Liver (tissue), 9 donors: ENCODE data around the gene FAM89B. TPM values are rescaled to one million over a fixed set of nuclear protein-coding genes. Genes with fewer than 3 reads are reported as not detected.

Experiments
- DNase-seq: peaks from one replicate; pipeline ENCODE4 v3.0.0-alpha.2; 2017; ENCODE audit warnings: low spot score
- H3K27ac ChIP-seq, 2 donors: one replicate each; pipeline ENCODE4 v1.7.0; 2013; ENCODE audit warnings: inconsistent platforms in 2 of 2, low read length in 2 of 2, control low read depth in 1 of 2, low read depth in 1 of 2, mild to moderate bottlenecking in 1 of 2
- H3K27me3 ChIP-seq, 4 donors: one replicate each; pipeline versions ENCODE4 v1.6.1 to v1.7.0; 2013; ENCODE audit warnings: low read length in 3 of 4, inconsistent platforms in 1 of 4, mild to moderate bottlenecking in 1 of 4, moderate library complexity in 1 of 4; ENCODE audit not compliant: control insufficient read depth in 4 of 4, insufficient read depth in 4 of 4
- H3K36me3 ChIP-seq, 4 donors: one replicate each; pipeline versions ENCODE4 v1.6.1 to v1.7.0; 2013; ENCODE audit warnings: low read length in 3 of 4, mild to moderate bottlenecking in 3 of 4, low read depth in 1 of 4, moderate library complexity in 1 of 4; ENCODE audit not compliant: control insufficient read depth in 4 of 4, insufficient read depth in 3 of 4
- H3K4me1 ChIP-seq, 4 donors: one replicate each; pipeline versions ENCODE4 v1.6.1 to v1.7.0; 2013; ENCODE audit warnings: low read length in 3 of 4, mild to moderate bottlenecking in 3 of 4, moderate library complexity in 1 of 4; ENCODE audit not compliant: control insufficient read depth in 4 of 4, insufficient read depth in 4 of 4
- H3K4me3 ChIP-seq, 3 donors: one replicate each; pipeline versions ENCODE4 v1.6.1 to v1.7.0; 2013; ENCODE audit warnings: low read length in 3 of 3, control low read depth in 1 of 3, low read depth in 1 of 3, mild to moderate bottlenecking in 1 of 3
- H3K9ac ChIP-seq, 2 donors: one replicate each; pipeline ENCODE4 v1.7.0; 2013; ENCODE audit warnings: low read length in 2 of 2, mild to moderate bottlenecking in 2 of 2, moderate library complexity in 2 of 2, control low read depth in 1 of 2, low read depth in 1 of 2
- H3K9me3 ChIP-seq, 4 donors: one replicate each; pipeline versions ENCODE4 v1.6.1 to v1.7.0; 2013; ENCODE audit warnings: low read length in 3 of 4; ENCODE audit not compliant: control insufficient read depth in 4 of 4
- EGR1 ChIP-seq, 2 donors: IDR thresholded peaks; 2 replicates each; pipeline ENCODE4 v1.6.1; 2016 to 2018; ENCODE audit warnings: antibody characterized with exemption in 2 of 2, low read depth in 2 of 2
- FOXA1 ChIP-seq: IDR thresholded peaks from 2 replicates; pipeline ENCODE4 v1.6.1; 2016; ENCODE audit warnings: antibody characterized with exemption
- FOXA2 ChIP-seq: IDR thresholded peaks from 2 replicates; pipeline ENCODE4 v1.6.1; 2016; ENCODE audit warnings: antibody characterized with exemption
- GABPA ChIP-seq, 2 donors: IDR thresholded peaks in 1 of 2; conservative IDR thresholded peaks in 1 of 2; 2 replicates each; pipeline ENCODE4 v1.6.1; 2016; ENCODE audit warnings: antibody characterized with exemption in 2 of 2, mild to moderate bottlenecking in 1 of 2, moderate library complexity in 1 of 2
- HNF4A ChIP-seq, 2 donors: conservative IDR thresholded peaks; 2 replicates each; pipeline ENCODE4 v1.6.1; 2016; ENCODE audit warnings: antibody characterized with exemption in 2 of 2, mild to moderate bottlenecking in 2 of 2
- HNF4G ChIP-seq: IDR thresholded peaks from 2 replicates; pipeline ENCODE4 v1.6.1; 2016; ENCODE audit warnings: antibody characterized with exemption
- JUND ChIP-seq, 2 donors: IDR thresholded peaks; 2 replicates each; pipeline ENCODE4 v1.6.1; 2016; ENCODE audit warnings: antibody characterized with exemption in 2 of 2
- NR2F2 ChIP-seq: IDR thresholded peaks from 2 replicates; pipeline ENCODE4 v1.6.1; 2016; ENCODE audit warnings: antibody characterized with exemption
- RAD21 ChIP-seq, 2 donors: IDR thresholded peaks; 2 replicates each; pipeline ENCODE4 v1.6.1; 2016; ENCODE audit warnings: antibody characterized with exemption in 2 of 2, mild to moderate bottlenecking in 2 of 2
- RXRA ChIP-seq, 2 donors: IDR thresholded peaks; 2 replicates each; pipeline ENCODE4 v1.6.1; 2017 to 2018; ENCODE audit warnings: antibody characterized with exemption in 2 of 2, mild to moderate bottlenecking in 1 of 2
- SP1 ChIP-seq: IDR thresholded peaks from 2 replicates; pipeline ENCODE4 v1.6.1; 2018; ENCODE audit warnings: antibody characterized with exemption, mild to moderate bottlenecking
- YY1 ChIP-seq: IDR thresholded peaks from 2 replicates; pipeline ENCODE4 v1.6.1; 2016; ENCODE audit warnings: antibody characterized with exemption, mild to moderate bottlenecking
- WGBS: extraction: QIAGEN DNeasy Blood & Tissue Kit; methylation state at CpG from one replicate; pipeline ENCODE4 v1.1.7; 2013; 5-methylcytosine and 5-hydroxymethylcytosine counted together
- polyA plus RNA-seq, 2 donors: library from polyadenylated mRNA; stranded (reverse) in 1 of 2; unstranded in 1 of 2; fragments of 200-250 nt in 1 of 2; fragments of >200 nt in 1 of 2; fragmentation: Nextera tagmentation in 1 of 2; extraction: Ambion mirVana in 1 of 2; gene quantifications; one replicate each; pipeline versions ENCODE4 v1.2.1 to v1.2.3, GENCODE V29; 2013 to 2015
- total RNA-seq, 2 donors: library from RNA; depleted of rRNA; stranded (reverse); fragments of >200 nt; gene quantifications; one replicate each; pipeline ENCODE4 v1.2.3, GENCODE V29; 2014
- TF ChIP-seq, protein P1 (sequence below): IDR thresholded peaks from 2 replicates; pipeline ENCODE4 v1.6.1; 2016; ENCODE audit warnings: antibody characterized with exemption, mild to moderate bottlenecking
- TF ChIP-seq, protein P2 (sequence below): IDR thresholded peaks from 2 replicates; pipeline ENCODE4 v1.6.1; 2016; ENCODE audit warnings: antibody characterized with exemption
- TF ChIP-seq, protein P3 (sequence below): IDR thresholded peaks from 2 replicates; pipeline ENCODE4 v1.6.1; 2016; ENCODE audit warnings: antibody characterized with exemption
- TF ChIP-seq, protein P4 (sequence below): IDR thresholded peaks from 2 replicates; pipeline ENCODE4 v1.6.1; 2016; ENCODE audit warnings: antibody characterized with exemption
- TF ChIP-seq, protein P5 (sequence below): fragments of 150-350 bp; IDR thresholded peaks from 2 replicates; pipeline ENCODE4 v1.5.1; 2017; ENCODE audit warnings: improper control_type of control experiment, low read depth, low read length; ENCODE audit not compliant: missing input control
- donor health status: healthy.
- donor health status: healthy.
- donor health status: healthy.
- donor health status: healthy.
- donor health status: healthy.

FAM89B gene
- total and polyA plus RNA-seq, 4 donors, result 4.7 to 16.7 (median 9.5) TPM

DNA sequence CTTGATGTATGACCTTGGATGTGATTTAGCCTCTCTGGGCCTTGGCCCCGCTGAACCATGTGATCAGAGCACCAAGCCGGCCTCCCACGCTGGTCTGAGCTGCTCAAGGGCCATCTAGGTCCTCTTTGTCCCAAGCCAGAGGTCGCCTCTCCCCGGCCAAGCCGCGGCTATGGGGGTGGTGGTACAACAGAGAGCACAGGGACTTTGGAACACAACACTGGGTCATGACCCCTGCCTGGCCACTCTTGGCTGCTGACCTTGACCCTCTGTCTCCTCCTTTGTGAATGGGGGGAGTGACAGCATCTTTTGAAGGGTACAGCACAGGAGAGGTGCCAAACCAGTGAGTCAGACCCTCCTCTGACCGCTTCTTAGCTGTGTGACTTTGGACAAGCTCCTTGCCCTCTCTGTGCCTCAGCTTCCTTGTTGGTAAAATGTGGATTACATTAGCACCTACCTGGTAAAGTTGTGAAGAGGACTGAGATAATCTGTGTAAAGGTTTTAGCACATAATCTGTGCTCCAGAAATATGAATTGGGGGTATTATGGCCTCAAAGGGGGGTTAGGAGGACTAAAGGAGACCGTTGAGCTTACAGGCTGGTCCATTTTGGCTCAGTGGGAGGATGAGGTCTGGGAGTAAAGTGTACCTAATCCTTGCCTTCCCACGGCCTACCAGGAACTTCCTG lies 42.7 kb upstream of the FAM89B start:
- Histone ChIP-seq H3K9ac (no peak overlapping the region), H3K36me3 (peaks cover 8 to 32% (median 14%) of the 10 kb centered on the region in 4 donors), H3K4me1 (peaks cover 18 to 67% (median 53%) of the 10 kb centered on the region in 4 donors), H3K9me3 (no peaks in the 10 kb centered on the region), H3K27me3 (no peaks in the 10 kb centered on the region), H3K4me3 (no peak overlapping the region), H3K27ac (no peak overlapping the region)
- peak; percentile 61 for DNase-seq
- TF ChIP-seq RAD21 (IDR thresholded peaks at IDR 0.05) (peak in 1 of 2 donors; percentile 16), GABPA (IDR thresholded peaks at IDR 0.05 in 1 of 2, conservative IDR thresholded peaks at IDR 0.05 in 1 of 2) (peak in 1 of 2 donors; percentile 40), JUND (IDR thresholded peaks at IDR 0.05) (peak in 1 of 2 donors; percentile 55), NR2F2 (peak; percentile 99), YY1 (no peak), FOXA2 (no peak), HNF4G (peak; percentile 94), EGR1 (IDR thresholded peaks at IDR 0.05; ENCODE audit: low read depth in 2 of 2) (peak in 1 of 2 donors; percentile 60), RXRA (IDR thresholded peaks at IDR 0.05) (peak; percentile 95 to 97), FOXA1 (no peak), HNF4A (conservative IDR thresholded peaks at IDR 0.05) (peak; percentile 97 to 98), SP1 (peak; percentile 77)
- TF ChIP-seq, protein P1, sequence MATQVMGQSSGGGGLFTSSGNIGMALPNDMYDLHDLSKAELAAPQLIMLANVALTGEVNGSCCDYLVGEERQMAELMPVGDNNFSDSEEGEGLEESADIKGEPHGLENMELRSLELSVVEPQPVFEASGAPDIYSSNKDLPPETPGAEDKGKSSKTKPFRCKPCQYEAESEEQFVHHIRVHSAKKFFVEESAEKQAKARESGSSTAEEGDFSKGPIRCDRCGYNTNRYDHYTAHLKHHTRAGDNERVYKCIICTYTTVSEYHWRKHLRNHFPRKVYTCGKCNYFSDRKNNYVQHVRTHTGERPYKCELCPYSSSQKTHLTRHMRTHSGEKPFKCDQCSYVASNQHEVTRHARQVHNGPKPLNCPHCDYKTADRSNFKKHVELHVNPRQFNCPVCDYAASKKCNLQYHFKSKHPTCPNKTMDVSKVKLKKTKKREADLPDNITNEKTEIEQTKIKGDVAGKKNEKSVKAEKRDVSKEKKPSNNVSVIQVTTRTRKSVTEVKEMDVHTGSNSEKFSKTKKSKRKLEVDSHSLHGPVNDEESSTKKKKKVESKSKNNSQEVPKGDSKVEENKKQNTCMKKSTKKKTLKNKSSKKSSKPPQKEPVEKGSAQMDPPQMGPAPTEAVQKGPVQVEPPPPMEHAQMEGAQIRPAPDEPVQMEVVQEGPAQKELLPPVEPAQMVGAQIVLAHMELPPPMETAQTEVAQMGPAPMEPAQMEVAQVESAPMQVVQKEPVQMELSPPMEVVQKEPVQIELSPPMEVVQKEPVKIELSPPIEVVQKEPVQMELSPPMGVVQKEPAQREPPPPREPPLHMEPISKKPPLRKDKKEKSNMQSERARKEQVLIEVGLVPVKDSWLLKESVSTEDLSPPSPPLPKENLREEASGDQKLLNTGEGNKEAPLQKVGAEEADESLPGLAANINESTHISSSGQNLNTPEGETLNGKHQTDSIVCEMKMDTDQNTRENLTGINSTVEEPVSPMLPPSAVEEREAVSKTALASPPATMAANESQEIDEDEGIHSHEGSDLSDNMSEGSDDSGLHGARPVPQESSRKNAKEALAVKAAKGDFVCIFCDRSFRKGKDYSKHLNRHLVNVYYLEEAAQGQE, result peak; percentile 38
- TF ChIP-seq, protein P2, sequence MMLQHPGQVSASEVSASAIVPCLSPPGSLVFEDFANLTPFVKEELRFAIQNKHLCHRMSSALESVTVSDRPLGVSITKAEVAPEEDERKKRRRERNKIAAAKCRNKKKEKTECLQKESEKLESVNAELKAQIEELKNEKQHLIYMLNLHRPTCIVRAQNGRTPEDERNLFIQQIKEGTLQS, result no peak
- TF ChIP-seq, protein P3, sequence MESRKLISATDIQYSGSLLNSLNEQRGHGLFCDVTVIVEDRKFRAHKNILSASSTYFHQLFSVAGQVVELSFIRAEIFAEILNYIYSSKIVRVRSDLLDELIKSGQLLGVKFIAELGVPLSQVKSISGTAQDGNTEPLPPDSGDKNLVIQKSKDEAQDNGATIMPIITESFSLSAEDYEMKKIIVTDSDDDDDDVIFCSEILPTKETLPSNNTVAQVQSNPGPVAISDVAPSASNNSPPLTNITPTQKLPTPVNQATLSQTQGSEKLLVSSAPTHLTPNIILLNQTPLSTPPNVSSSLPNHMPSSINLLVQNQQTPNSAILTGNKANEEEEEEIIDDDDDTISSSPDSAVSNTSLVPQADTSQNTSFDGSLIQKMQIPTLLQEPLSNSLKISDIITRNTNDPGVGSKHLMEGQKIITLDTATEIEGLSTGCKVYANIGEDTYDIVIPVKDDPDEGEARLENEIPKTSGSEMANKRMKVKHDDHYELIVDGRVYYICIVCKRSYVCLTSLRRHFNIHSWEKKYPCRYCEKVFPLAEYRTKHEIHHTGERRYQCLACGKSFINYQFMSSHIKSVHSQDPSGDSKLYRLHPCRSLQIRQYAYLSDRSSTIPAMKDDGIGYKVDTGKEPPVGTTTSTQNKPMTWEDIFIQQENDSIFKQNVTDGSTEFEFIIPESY, result no peak
- TF ChIP-seq, protein P4, sequence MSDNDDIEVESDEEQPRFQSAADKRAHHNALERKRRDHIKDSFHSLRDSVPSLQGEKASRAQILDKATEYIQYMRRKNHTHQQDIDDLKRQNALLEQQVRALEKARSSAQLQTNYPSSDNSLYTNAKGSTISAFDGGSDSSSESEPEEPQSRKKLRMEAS, result peak; percentile 27
- TF ChIP-seq, protein P5, sequence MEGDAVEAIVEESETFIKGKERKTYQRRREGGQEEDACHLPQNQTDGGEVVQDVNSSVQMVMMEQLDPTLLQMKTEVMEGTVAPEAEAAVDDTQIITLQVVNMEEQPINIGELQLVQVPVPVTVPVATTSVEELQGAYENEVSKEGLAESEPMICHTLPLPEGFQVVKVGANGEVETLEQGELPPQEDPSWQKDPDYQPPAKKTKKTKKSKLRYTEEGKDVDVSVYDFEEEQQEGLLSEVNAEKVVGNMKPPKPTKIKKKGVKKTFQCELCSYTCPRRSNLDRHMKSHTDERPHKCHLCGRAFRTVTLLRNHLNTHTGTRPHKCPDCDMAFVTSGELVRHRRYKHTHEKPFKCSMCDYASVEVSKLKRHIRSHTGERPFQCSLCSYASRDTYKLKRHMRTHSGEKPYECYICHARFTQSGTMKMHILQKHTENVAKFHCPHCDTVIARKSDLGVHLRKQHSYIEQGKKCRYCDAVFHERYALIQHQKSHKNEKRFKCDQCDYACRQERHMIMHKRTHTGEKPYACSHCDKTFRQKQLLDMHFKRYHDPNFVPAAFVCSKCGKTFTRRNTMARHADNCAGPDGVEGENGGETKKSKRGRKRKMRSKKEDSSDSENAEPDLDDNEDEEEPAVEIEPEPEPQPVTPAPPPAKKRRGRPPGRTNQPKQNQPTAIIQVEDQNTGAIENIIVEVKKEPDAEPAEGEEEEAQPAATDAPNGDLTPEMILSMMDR, result no peak
- WGBS, result 50% methylated on average over 10 of the region's 10 CpGs
